GM23338 (cell line): ENCODE measurements around the gene PTPN12. TPM values are rescaled to one million over a fixed set of nuclear protein-coding genes. Genes with fewer than 3 reads are reported as not detected.
"Not testable (repeated sequence)": the region's sequence is repeated elsewhere in the genome, so short reads cannot be mapped to it uniquely, and the experiment has no call there.

ENCODE experiments used
- ATAC-seq: fragments of 200-7000 bp; cut with Tn5 transposase; 3 replicates; pipeline ENCODE4 v1.9.1; 2020
- DNase-seq: peaks from one replicate; pipeline ENCODE4 v3.0.0-alpha.2; 2015; ENCODE audit warnings: low spot score
- H2AFZ ChIP-seq: fragments of 200-600 bp; sonication (generic); 2 replicates; pipeline ENCODE4 v1.8.0; 2016; ENCODE audit warnings: antibody characterized with exemption, mild to moderate bottlenecking, moderate library complexity
- H3F3A ChIP-seq: fragments of 200-600 bp; sonication (generic); replicated peaks from 2 replicates; pipeline ENCODE4 v1.8.0; 2017; ENCODE audit warnings: antibody characterized with exemption, mixed run types, low read depth
- H3K27ac ChIP-seq: fragments of 200-600 bp; sonication (generic); 2 replicates; pipeline ENCODE4 v1.6.1; 2016; ENCODE audit warnings: low read depth
- H3K27me3 ChIP-seq: fragments of 200-600 bp; sonication (generic); 2 replicates; pipeline ENCODE4 v1.8.0; 2016; ENCODE audit warnings: mild to moderate bottlenecking, mixed run types, moderate library complexity; ENCODE audit not compliant: insufficient read depth
- H3K36me3 ChIP-seq: fragments of 200-600 bp; sonication (generic); 2 replicates; pipeline ENCODE4 v1.8.0; 2016; ENCODE audit warnings: mild to moderate bottlenecking; ENCODE audit not compliant: insufficient read depth
- H3K4me1 ChIP-seq: fragments of 200-600 bp; sonication (generic); 2 replicates; pipeline ENCODE4 v1.8.0; 2016; ENCODE audit warnings: mild to moderate bottlenecking, moderate library complexity; ENCODE audit not compliant: insufficient read depth
- H3K4me2 ChIP-seq: fragments of 200-600 bp; sonication (generic); 2 replicates; pipeline ENCODE4 v1.7.1; 2017; ENCODE audit warnings: mixed run types
- H3K4me3 ChIP-seq: fragments of 200-600 bp; sonication (generic); 2 replicates; pipeline ENCODE4 v1.6.1; 2016; ENCODE audit warnings: mixed run types
- H3K79me2 ChIP-seq: fragments of 200-600 bp; sonication (generic); replicated peaks from 2 replicates; pipeline ENCODE4 v1.8.0; 2017; ENCODE audit warnings: mild to moderate bottlenecking; ENCODE audit not compliant: insufficient read depth
- H3K9me2 ChIP-seq: fragments of 200-600 bp; sonication (generic); 2 replicates; pipeline ENCODE4 v1.8.0; 2017; ENCODE audit not compliant: insufficient read depth
- H4K20me1 ChIP-seq: fragments of 200-600 bp; sonication (generic); replicated peaks from 2 replicates; pipeline ENCODE4 v1.8.0; 2017; ENCODE audit warnings: mild to moderate bottlenecking; ENCODE audit not compliant: insufficient read depth
- H3K27ac Mint-ChIP-seq: 2 replicates; pipeline ENCODE4 v1.8.0; 2020; ENCODE audit warnings: inconsistent platforms, mild to moderate bottlenecking, moderate library complexity, mixed read lengths
- H3K27me3 Mint-ChIP-seq: 3 replicates; pipeline ENCODE4 v1.8.0; 2022; ENCODE audit warnings: low read depth, mild to moderate bottlenecking, moderate library complexity, mixed read lengths, inconsistent platforms; ENCODE audit not compliant: insufficient read depth, poor library complexity
- H3K36me3 Mint-ChIP-seq: 3 replicates; pipeline ENCODE4 v1.8.0; 2021; ENCODE audit warnings: low read depth, mild to moderate bottlenecking, inconsistent platforms, moderate library complexity, mixed read lengths
- H3K4me1 Mint-ChIP-seq: 3 replicates; pipeline ENCODE4 v1.8.0; 2020; ENCODE audit warnings: mild to moderate bottlenecking, inconsistent platforms, mixed read lengths
- H3K4me3 Mint-ChIP-seq: 3 replicates; pipeline ENCODE4 v1.8.0; 2021; ENCODE audit warnings: moderate library complexity, mild to moderate bottlenecking, inconsistent platforms, mixed read lengths
- H3K9me3 Mint-ChIP-seq: 3 replicates; pipeline ENCODE4 v1.8.0; 2020; ENCODE audit warnings: moderate library complexity, mild to moderate bottlenecking, inconsistent platforms, mixed read lengths
- CTCF ChIP-seq, 2 experiments: fragments of 200-600 bp in 1 of 2; sonication (generic) in 1 of 2; conservative IDR thresholded peaks; 2 replicates each; pipeline versions ENCODE4 v1.5.1 to v1.6.1; 2016 to 2017; ENCODE audit warnings: antibody characterized with exemption in 2 of 2, low read depth in 2 of 2, mild to moderate bottlenecking in 2 of 2, moderate library complexity in 1 of 2
- ETS1 ChIP-seq: IDR thresholded peaks from 2 replicates; pipeline ENCODE4 v1.6.1; 2016; ENCODE audit warnings: antibody characterized with exemption
- EZH2 ChIP-seq: fragments of 200-600 bp; sonication (generic); IDR thresholded peaks from one replicate; pipeline ENCODE4 v1.8.0; 2017; ENCODE audit warnings: antibody characterized with exemption, mild to moderate bottlenecking, low read depth; ENCODE audit not compliant: unreplicated experiment
- REST ChIP-seq: IDR thresholded peaks from one replicate; pipeline ENCODE4 v1.6.1; 2018; ENCODE audit warnings: antibody characterized with exemption; ENCODE audit not compliant: unreplicated experiment
- STAT1 ChIP-seq: IDR thresholded peaks from one replicate; pipeline ENCODE4 v1.6.1; 2016; ENCODE audit warnings: antibody characterized with exemption; ENCODE audit not compliant: unreplicated experiment
- ZNF114 ChIP-seq: fragments of 250-450 bp; sonication (Bioruptor Pico); IDR thresholded peaks from 2 replicates; pipeline ENCODE4 v1.5.0; 2020; ENCODE audit warnings: mild to moderate bottlenecking, moderate library complexity
- ZNF331 ChIP-seq: fragments of 250-450 bp; sonication (Bioruptor Pico); IDR thresholded peaks from 2 replicates; pipeline ENCODE4 v1.5.0; 2020; ENCODE audit warnings: low read depth, mild to moderate bottlenecking, moderate library complexity
- polyA plus RNA-seq: library from polyadenylated mRNA; unstranded; fragments of >200 nt; fragmentation: Nextera tagmentation; extraction: Ambion mirVana; gene quantifications from 2 replicates; pipeline ENCODE4 v1.2.1, GENCODE V29; 2016
- total RNA-seq: library from RNA; depleted of rRNA; stranded (reverse); fragments of >200 nt; shearing (Covaris generic); gene quantifications from 2 replicates; pipeline ENCODE4 v1.2.3, GENCODE V29; 2014

The PTPN12 gene
- total and polyA plus RNA-seq, 2 experiments from 2014 or later = 58.8 to 187 TPM

GRCh38 chr7:77651575-77652162 lies 114.6 kb downstream of the PTPN12 start:
- Histone ChIP-seq H3F3A (0 out of 2 replicates have a peak, but pooled peaks cover 5% of the 10 kb centered on the region), H3K4me3 (no peak overlapping the region), H4K20me1 (no peaks in the 10 kb centered on the region), H3K9me2 (no peaks in the 10 kb centered on the region), H2AFZ (no peak overlapping the region), H3K36me3 (peaks cover 10% of the 10 kb centered on the region; the same call in 1 of the 2 replicates), H3K27me3 (no peaks in the 10 kb centered on the region), H3K4me1 (peaks cover 7% of the 10 kb centered on the region; the same call in 1 of the 2 replicates), H3K27ac (no peak overlapping the region), H3K79me2 (no peaks in the 10 kb centered on the region), H3K4me2 (no peak overlapping the region)
- Mint-ChIP-seq H3K4me3 (no peak overlapping the region), H3K36me3 (peaks cover 14% of the 10 kb centered on the region; the same call in 2 of the 3 replicates), H3K27me3 (peaks cover 8% of the 10 kb centered on the region), H3K9me3 (no peaks in the 10 kb centered on the region), H3K27ac (no peak overlapping the region), H3K4me1 (no peaks in the 10 kb centered on the region)
- TF ChIP-seq ZNF331 (CRISPR knock-in tag) = no peak
- no peak for TF ChIP-seq REST
- peak; percentile 71 to 86 for TF ChIP-seq CTCF (conservative IDR thresholded peaks at IDR 0.05; ENCODE audit: low read depth in 2 of 2)
- DNase-seq = peak; percentile 63
- no peak for ATAC-seq

GRCh38 chr7:77652826-77653225 lies 115.7 kb downstream of the PTPN12 start:
- H4K20me1 ChIP-seq, H3K9me3 Mint-ChIP-seq, H3K4me3 Mint-ChIP-seq, H3K9me2 ChIP-seq, H3K4me3 ChIP-seq, H3K27me3 ChIP-seq, H3K4me1 Mint-ChIP-seq, H3K4me1 ChIP-seq, H3K4me2 ChIP-seq, H3K27me3 Mint-ChIP-seq, DNase-seq, H3F3A ChIP-seq, ATAC-seq, H3K79me2 ChIP-seq, H3K36me3 ChIP-seq, H2AFZ ChIP-seq, H3K27ac Mint-ChIP-seq, H3K27ac ChIP-seq: not testable (repeated sequence)
- peaks cover 14% of the 10 kb centered on the region; the same call in 2 of the 3 replicates for H3K36me3 Mint-ChIP-seq

GRCh38 chr7:77653572-77653971 lies 116.5 kb downstream of the PTPN12 start:
- Histone ChIP-seq H3K79me2 (no peaks in the 10 kb centered on the region), H3F3A (0 out of 2 replicates have a peak, but pooled peaks cover 5% of the 10 kb centered on the region), H3K27me3 (no peaks in the 10 kb centered on the region), H4K20me1 (no peaks in the 10 kb centered on the region), H3K4me1 (peaks cover 7% of the 10 kb centered on the region; the same call in 1 of the 2 replicates), H3K9me2 (no peaks in the 10 kb centered on the region), H2AFZ (no peak overlapping the region), H3K27ac (no peak overlapping the region; the same call in 1 of the 2 replicates), H3K36me3 (peaks cover 10% of the 10 kb centered on the region; the same call in 1 of the 2 replicates), H3K4me3 (no peak overlapping the region), H3K4me2 (no peak overlapping the region)
- Mint-ChIP-seq H3K4me3 (no peak overlapping the region), H3K27me3 (peaks cover 6% of the 10 kb centered on the region), H3K27ac (no peak overlapping the region), H3K9me3 (no peaks in the 10 kb centered on the region), H3K4me1 (no peaks in the 10 kb centered on the region), H3K36me3 (peaks cover 14% of the 10 kb centered on the region; the same call in 2 of the 3 replicates)
- ATAC-seq (no peak), DNase-seq (no peak)
- TF ChIP-seq ETS1 (no peak), EZH2 (no peak), STAT1 (no peak), ZNF114 (CRISPR knock-in tag) (no peak), CTCF (conservative IDR thresholded peaks at IDR 0.05; ENCODE audit: low read depth in 2 of 2) (no peak)
